Keratinocyte (primary cell): ENCODE data around the gene MRTO4. TPM values are rescaled to one million over a fixed set of nuclear protein-coding genes. Genes with fewer than 3 reads are reported as not detected.
"Not testable (repeated sequence)": the region's sequence is repeated elsewhere in the genome, so short reads cannot be mapped to it uniquely, and the experiment has no call there.

Source experiments
- DNase-seq: peaks from one replicate; pipeline ENCODE4 v3.0.0-alpha.2; 2011; ENCODE audit warnings: low read depth, missing footprints, low spot score
- FAIRE-seq: peaks from 2 replicates; lab custom pipeline; 2011; peaks lifted over from hg19 to GRCh38; lab: Jason Lieb, UNC
- H2AFZ ChIP-seq: 2 replicates; pipeline ENCODE4 v1.6.0; 2012; ENCODE audit warnings: low read length, control low read depth, inconsistent platforms; ENCODE audit not compliant: control insufficient read depth
- H3K27ac ChIP-seq: 2 replicates; pipeline ENCODE4 v1.5.1; 2011; ENCODE audit warnings: low read length; ENCODE audit not compliant: control insufficient read depth, insufficient read depth
- H3K27me3 ChIP-seq: 3 replicates; pipeline ENCODE4 v1.6.0; 2011; ENCODE audit warnings: low read length; ENCODE audit not compliant: control insufficient read depth, insufficient read depth; ENCODE audit errors: extremely low read depth
- H3K36me3 ChIP-seq, 2 experiments: 2 replicates in 1 of 2; 3 replicates in 1 of 2; pipeline ENCODE4 v1.5.1; 2011; ENCODE audit warnings: low read length in 2 of 2, mild to moderate bottlenecking in 1 of 2; ENCODE audit not compliant: control insufficient read depth in 2 of 2, insufficient read depth in 2 of 2; ENCODE audit errors: extremely low read depth in 1 of 2
- H3K4me1 ChIP-seq: 3 replicates; pipeline ENCODE4 v1.5.1; 2011; ENCODE audit warnings: low read length; ENCODE audit not compliant: control insufficient read depth, insufficient read depth; ENCODE audit errors: extremely low read depth
- H3K4me2 ChIP-seq: 3 replicates; pipeline ENCODE4 v1.6.0; 2011; ENCODE audit warnings: low read depth, low read length; ENCODE audit not compliant: control insufficient read depth, insufficient read depth; ENCODE audit errors: extremely low read depth
- H3K4me3 ChIP-seq, 3 experiments: fragments of 200-600 bp in 1 of 3; sonication (generic) in 1 of 3; 2 replicates in 2 of 3; 3 replicates in 1 of 3; pipeline ENCODE4 v1.5.1; 2011 to 2016; ENCODE audit warnings: low read length in 3 of 3, mild to moderate bottlenecking in 3 of 3, control low read depth in 2 of 3, inconsistent platforms in 1 of 3, low read depth in 1 of 3, mixed read lengths in 1 of 3, mixed run types in 1 of 3, moderate library complexity in 1 of 3; ENCODE audit not compliant: control insufficient read depth in 2 of 3, insufficient read depth in 2 of 3; ENCODE audit errors: extremely low read depth in 1 of 3
- H3K79me2 ChIP-seq: 2 replicates; pipeline ENCODE4 v1.6.0; 2012; ENCODE audit warnings: low read length; ENCODE audit not compliant: control insufficient read depth, insufficient read depth
- H3K9ac ChIP-seq: 3 replicates; pipeline ENCODE4 v1.6.0; 2011; ENCODE audit warnings: low read length; ENCODE audit not compliant: control insufficient read depth, insufficient read depth; ENCODE audit errors: extremely low read depth
- H3K9me1 ChIP-seq: 3 replicates; pipeline ENCODE4 v1.6.0; 2011; ENCODE audit warnings: low read length; ENCODE audit not compliant: control insufficient read depth, insufficient read depth; ENCODE audit errors: extremely low read depth
- H3K9me3 ChIP-seq: 2 replicates; pipeline ENCODE4 v1.5.1; 2012; ENCODE audit warnings: low read depth, low read length; ENCODE audit not compliant: control insufficient read depth
- H4K20me1 ChIP-seq: 3 replicates; pipeline ENCODE4 v1.6.0; 2011; ENCODE audit warnings: low read length; ENCODE audit not compliant: control insufficient read depth, insufficient read depth; ENCODE audit errors: extremely low read depth
- EZH2 ChIP-seq: IDR thresholded peaks from one replicate; pipeline ENCODE4 v1.6.1; 2012; ENCODE audit warnings: inconsistent platforms, mild to moderate bottlenecking, low read length, moderate library complexity
- dilution Hi-C: fragments of 300-500 bp; cut with MboI; formaldehyde crosslinking; loops from one replicate; pipeline ENCODE4 v1.7.0; 2020; ENCODE audit warnings: low sequenced_read_pairs; ENCODE audit not compliant: extremely low pct_ligation_motif_present
- polyA plus RNA-seq, 5 experiments: library from polyadenylated mRNA; depleted of rRNA in 3 of 5; stranded (reverse) in 3 of 5; stranded (forward) in 1 of 5; unstranded in 1 of 5; fragments of >200 nt; gene quantifications; 1 replicate in 1 of 5; 2 replicates in 3 of 5; 3 replicates in 1 of 5; pipeline versions ENCODE4 v1.2.1 to v1.2.3, GENCODE V29; 2011 to 2012; ENCODE audit warnings: missing spikeins in 2 of 5, low read depth in 1 of 5, low replicate concordance in 1 of 5
- TF ChIP-seq, protein P1 (sequence below), 3 experiments: IDR thresholded peaks in 1 of 3; conservative IDR thresholded peaks in 1 of 3; optimal IDR thresholded peaks in 1 of 3; 2 replicates in 2 of 3; 3 replicates in 1 of 3; pipeline versions ENCODE3 to v1.5.1; 2011; ENCODE audit warnings: low read length in 3 of 3, mild to moderate bottlenecking in 3 of 3, moderate library complexity in 2 of 3, control low read depth in 1 of 3, inconsistent platforms in 1 of 3; ENCODE audit not compliant: insufficient read depth in 2 of 3; ENCODE audit errors: extremely low read depth in 1 of 3

MRTO4 gene
- polyA plus RNA-seq, 1 donor (not counting 4 experiments of a cell fraction or from before 2014, with no cell fraction given), result 50.2 TPM

DNA sequence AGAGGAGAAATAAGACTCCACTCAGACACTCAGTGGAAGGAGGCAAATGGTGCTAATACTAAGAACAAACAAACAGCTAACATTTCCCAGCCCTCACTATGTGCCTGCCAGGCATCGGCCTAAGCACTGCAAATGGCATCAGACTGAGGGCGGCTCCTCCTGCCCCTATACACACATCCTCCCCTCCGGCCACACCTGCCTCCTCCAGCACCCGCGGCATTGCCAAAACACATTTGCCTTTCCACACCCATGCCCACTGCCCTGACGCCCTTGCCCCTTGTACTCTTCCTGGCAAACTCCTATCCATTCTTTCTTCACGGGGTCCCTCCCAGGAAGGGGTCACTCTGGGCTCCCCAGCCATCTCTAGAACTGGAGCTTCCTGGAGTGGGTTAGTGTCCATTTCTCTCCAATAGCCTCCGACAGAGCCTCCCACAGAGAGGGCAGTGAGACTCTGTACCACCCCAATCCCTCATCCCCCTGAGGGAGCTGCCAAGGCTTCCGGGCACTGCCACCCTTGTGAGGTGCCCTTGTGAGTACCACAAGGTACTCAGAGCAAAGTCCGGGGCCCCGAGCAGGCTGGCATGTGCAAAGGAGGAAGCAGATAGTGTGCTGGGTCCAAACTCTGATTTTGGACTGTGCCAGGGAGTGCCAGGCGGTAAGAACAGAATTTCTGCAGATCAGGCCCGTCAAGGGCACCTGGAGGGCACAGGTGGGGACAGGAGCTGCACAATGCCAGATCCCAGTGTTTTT, 36.0 kb downstream of the MRTO4 start:
- H3K4me1 ChIP-seq, result peaks cover 4% of the 10 kb centered on the region
- no peaks in the 10 kb centered on the region for H3K9me1 ChIP-seq
- H4K20me1 ChIP-seq, result no peaks in the 10 kb centered on the region
- H3K36me3 ChIP-seq, result no peaks in the 10 kb centered on the region
- no peaks in the 10 kb centered on the region for H3K9me3 ChIP-seq
- dilution Hi-C loops, result no loop called here
- no peaks in the 10 kb centered on the region for H3K79me2 ChIP-seq
- no peak overlapping the region for H2AFZ ChIP-seq
- H3K27ac ChIP-seq, result no peak overlapping the region
- H3K27me3 ChIP-seq, result no peaks in the 10 kb centered on the region
- TF ChIP-seq, protein P1, sequence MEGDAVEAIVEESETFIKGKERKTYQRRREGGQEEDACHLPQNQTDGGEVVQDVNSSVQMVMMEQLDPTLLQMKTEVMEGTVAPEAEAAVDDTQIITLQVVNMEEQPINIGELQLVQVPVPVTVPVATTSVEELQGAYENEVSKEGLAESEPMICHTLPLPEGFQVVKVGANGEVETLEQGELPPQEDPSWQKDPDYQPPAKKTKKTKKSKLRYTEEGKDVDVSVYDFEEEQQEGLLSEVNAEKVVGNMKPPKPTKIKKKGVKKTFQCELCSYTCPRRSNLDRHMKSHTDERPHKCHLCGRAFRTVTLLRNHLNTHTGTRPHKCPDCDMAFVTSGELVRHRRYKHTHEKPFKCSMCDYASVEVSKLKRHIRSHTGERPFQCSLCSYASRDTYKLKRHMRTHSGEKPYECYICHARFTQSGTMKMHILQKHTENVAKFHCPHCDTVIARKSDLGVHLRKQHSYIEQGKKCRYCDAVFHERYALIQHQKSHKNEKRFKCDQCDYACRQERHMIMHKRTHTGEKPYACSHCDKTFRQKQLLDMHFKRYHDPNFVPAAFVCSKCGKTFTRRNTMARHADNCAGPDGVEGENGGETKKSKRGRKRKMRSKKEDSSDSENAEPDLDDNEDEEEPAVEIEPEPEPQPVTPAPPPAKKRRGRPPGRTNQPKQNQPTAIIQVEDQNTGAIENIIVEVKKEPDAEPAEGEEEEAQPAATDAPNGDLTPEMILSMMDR (optimal IDR thresholded peaks at IDR 0.05 in 1 of 3, IDR thresholded peaks at IDR 0.05 in 1 of 3, conservative IDR thresholded peaks at IDR 0.05 in 1 of 3; ENCODE audit: extremely low read depth in 1 of 3, insufficient read depth in 2 of 3, low read length in 3 of 3), result no peak
- no peak for TF ChIP-seq EZH2
- no peak overlapping the region for H3K4me2 ChIP-seq
- FAIRE-seq (no peak), DNase-seq (no peak)
- no peak overlapping the region for H3K4me3 ChIP-seq
- H3K9ac ChIP-seq, result no peak overlapping the region

DNA sequence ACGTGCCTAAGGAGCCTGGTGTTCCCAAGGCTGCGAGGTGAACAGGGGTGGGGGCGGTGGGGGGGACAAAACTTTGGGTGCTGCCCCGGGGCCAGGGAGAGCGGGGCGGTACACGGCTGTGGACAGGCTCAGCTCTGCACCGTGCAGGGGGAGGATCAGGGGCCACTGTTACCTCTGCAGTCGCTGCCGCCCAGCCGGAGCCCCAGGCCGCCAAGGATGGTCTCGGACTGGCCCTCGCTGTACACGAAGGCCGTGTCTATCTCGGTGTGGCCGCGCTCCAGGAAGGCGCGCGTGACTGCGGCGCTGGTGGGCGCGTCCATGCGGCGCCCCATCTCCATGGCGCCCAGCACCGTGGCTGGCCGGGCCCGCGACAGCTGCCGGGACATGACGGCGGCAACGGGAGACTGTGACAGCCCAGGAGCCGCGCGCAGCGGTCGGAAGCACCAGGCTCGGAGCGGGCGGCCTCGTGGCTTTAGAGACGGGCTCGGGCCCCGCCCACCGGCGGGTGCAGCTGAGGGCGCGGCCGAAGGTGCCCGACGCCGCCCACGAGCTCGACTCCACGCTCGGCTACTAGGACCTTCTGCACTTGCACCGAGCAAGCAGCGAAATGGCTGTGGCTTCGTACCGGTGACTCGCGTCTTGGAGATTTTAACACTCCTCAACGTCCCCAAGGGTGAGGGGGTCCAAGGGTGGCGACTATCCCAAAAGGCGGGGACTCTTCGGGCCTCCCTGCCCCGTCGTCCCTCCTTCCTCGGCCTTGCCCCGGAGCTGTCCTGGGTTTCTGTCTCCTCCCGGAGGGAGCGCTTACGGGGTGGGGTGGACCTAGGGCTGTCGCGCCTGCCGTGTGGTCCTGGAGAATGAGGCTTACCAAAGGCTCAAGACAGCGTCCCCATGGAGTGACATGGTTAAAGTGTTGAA, 37.0 kb downstream of the MRTO4 start, which contains the start of gene AKR7A3:
AKR7A3 (minus strand) TSS at position 447 of the 918 bp plus-strand sequence; CDS start at position 386, 61 bp downstream.
- not testable (repeated sequence) for DNase-seq
- H3K4me2 ChIP-seq, result peak within 1 kb of the TSS; percentile 93

More for the DNA sequence above, 37.0 kb downstream of the MRTO4 start, which contains the start of gene AKR7A3:
- H3K4me3 ChIP-seq, result peak within 1 kb of the TSS; percentile 37 to 66 (median 55)
- H3K9me3 ChIP-seq, H3K27me3 ChIP-seq, H3K79me2 ChIP-seq, H4K20me1 ChIP-seq, H3K4me1 ChIP-seq, dilution Hi-C loops, H3K9me1 ChIP-seq, H3K36me3 ChIP-seq, FAIRE-seq, H3K27ac ChIP-seq: not testable (repeated sequence)
- peak within 1 kb of the TSS; percentile 85 for H2AFZ ChIP-seq
- H3K9ac ChIP-seq, result peak within 1 kb of the TSS; percentile 33
